SK-N-MC (cell line): ENCODE measurements around the gene PRICKLE2.

Experiments
- EZH2 ChIP-seq: fragments of 200-600 bp; sonication (generic); IDR thresholded peaks from one replicate; pipeline ENCODE4 v1.6.1; 2017; ENCODE audit warnings: antibody characterized with exemption
- POLR2AphosphoS5 ChIP-seq: IDR thresholded peaks from 2 replicates; pipeline ENCODE4 v1.6.1; 2012; ENCODE audit warnings: mild to moderate bottlenecking, low read depth, low read length, borderline replicate concordance

GRCh38 chr3:64056606-64057180 lies 168.6 kb downstream of the PRICKLE2 start:
- TF ChIP-seq POLR2AphosphoS5 (no peak), EZH2 (no peak)
